ENCODE measurements around the gene OR2M4.

- TF ChIP-seq NFRKB (IDR thresholded peaks at IDR 0.05) (no peak), LEF1 (IDR thresholded peaks at IDR 0.05; ENCODE audit: borderline replicate concordance) (no peak), HDGF (IDR thresholded peaks at IDR 0.05; ENCODE audit: borderline replicate concordance) (no peak), ELF4 (IDR thresholded peaks at IDR 0.05) (no peak), TARDBP (IDR thresholded peaks at IDR 0.05) (no peak), SP1 (IDR thresholded peaks at IDR 0.05) (no peak), FOXA1 (IDR thresholded peaks at IDR 0.05) (no peak), SUZ12 (IDR thresholded peaks at IDR 0.05) (no peak), ZNF384 (IDR thresholded peaks at IDR 0.05) (no peak), FOXM1 (IDR thresholded peaks at IDR 0.05; ENCODE audit: borderline replicate concordance) (no peak)
Observed at GRCh38 chr1:248194117-248194516, 37.1 kb upstream of the OR2M4 start.

Data from HEK293T (cell line).